Frontal cortex (tissue), 4 donors: ENCODE data around the gene TRIM23. TPM values are rescaled to one million over a fixed set of nuclear protein-coding genes. Genes with fewer than 3 reads are reported as not detected.
A peak's percentile ranks its signal among the peaks of the same experiment; 100 is the strongest.

ENCODE experiments used
- DNase-seq, 2 donors: peaks; one replicate each; pipeline ENCODE4 v3.0.0; 2012; ENCODE audit warnings: low spot score in 2 of 2
- FAIRE-seq: peaks from 2 replicates; lab custom pipeline; 2012; peaks lifted over from hg19 to GRCh38; lab: Jason Lieb, UNC
- small RNA-seq: library from RNA; depleted of rRNA; stranded (forward); fragments of <200 nt; gene quantifications from one replicate; pipeline ENCODE3, GENCODE V24; 2014
- total RNA-seq: library from RNA; depleted of rRNA; stranded (reverse); fragments of >200 nt; gene quantifications from one replicate; pipeline ENCODE4 v1.2.3, GENCODE V29; 2014
- donor health status: control.
- donor health status: control.
- donor health status: control.

Gene TRIM23
- total RNA-seq, 1 donor from 2014 or later, result 97.8 TPM

- FAIRE-seq (no peak), DNase-seq (no peak)
Measured at GRCh38 chr5:65570598-65571226, 53.4 kb downstream of the TRIM23 start.

- DNase-seq (no peak), FAIRE-seq (no peak)
Measured at GRCh38 chr5:65566505-65566904, 57.6 kb downstream of the TRIM23 start.

- no peak for DNase-seq
- no peak for FAIRE-seq
Measured at GRCh38 chr5:65563777-65564176, 60.4 kb downstream of the TRIM23 start.

GRCh38 chr5:65562731-65563701 lies 61.1 kb downstream of the TRIM23 start, which contains the start of the genes CENPK and PPWD1:
TSS of gene CENPK (minus strand) at chr5:65563168. CDS start at chr5:65554907, 8,261 bp downstream.
TSS of gene PPWD1 (plus strand) at chr5:65563296. CDS start at chr5:65563311, 15 bp downstream.
- DNase-seq (peak; percentile 63 to 79), FAIRE-seq (peak; percentile 15)

GRCh38 chr5:65556718-65557117 lies 67.4 kb downstream of the TRIM23 start:
- no peak for FAIRE-seq
- no peak for DNase-seq

- FAIRE-seq (no peak), DNase-seq (no peak)
Measured at GRCh38 chr5:65556181-65556580, 68.0 kb downstream of the TRIM23 start.

GRCh38 chr5:65555287-65555686 lies 68.8 kb downstream of the TRIM23 start:
- DNase-seq (no peak), FAIRE-seq (no peak)

- FAIRE-seq, result no peak
- DNase-seq, result no peak
Measured at GRCh38 chr5:65553941-65554340, 70.2 kb downstream of the TRIM23 start.

GRCh38 chr5:65548281-65548680 lies 75.9 kb downstream of the TRIM23 start:
- FAIRE-seq (no peak), DNase-seq (no peak)

- DNase-seq (no peak), FAIRE-seq (no peak)
Measured at GRCh38 chr5:65546141-65546540, 78.0 kb downstream of the TRIM23 start.

GRCh38 chr5:65544473-65544872 lies 79.7 kb downstream of the TRIM23 start:
- DNase-seq (no peak), FAIRE-seq (no peak)

- no peak for FAIRE-seq
- no peak for DNase-seq
Measured at GRCh38 chr5:65539827-65540226, 84.3 kb downstream of the TRIM23 start.

Small RNAs within 50 kb of the gene (small RNA-seq; reads per million reads assigned to genes)
- not detected for gene RNU6-540P

Other genes with a start within 250 kb of the TRIM23 start
- 15.5 TPM for gene ADAMTS6, start 142.4 kb downstream of the TRIM23 start, total RNA-seq
- gene CENPK, start 61.2 kb downstream of the TRIM23 start, total RNA-seq, result 8.6 TPM
- 43.6 TPM for gene PPWD1, start 61.0 kb downstream of the TRIM23 start, total RNA-seq
- gene SHLD3, start 694 bp upstream of the TRIM23 start, total RNA-seq, result 13.0 TPM
- gene TRAPPC13, start 694 bp upstream of the TRIM23 start, total RNA-seq, result 52.2 TPM
- 29.8 TPM for gene SGTB, start 97.8 kb upstream of the TRIM23 start, total RNA-seq
- gene NLN, start 97.9 kb upstream of the TRIM23 start, total RNA-seq, result 64.4 TPM